Inflammatory macrophage treated with lipopolysaccharide for 4 hours (primary cell): ENCODE measurements around the gene UXS1.
"Not testable (repeated sequence)": the region's sequence is repeated elsewhere in the genome, so short reads cannot be mapped to it uniquely, and the experiment has no call there.

ENCODE experiments used
- DNase-seq: peaks from one replicate; pipeline ENCODE4 v3.0.0-alpha.2; 2020

UXS1 gene

GRCh38 chr2:106159866-106160785, 34.0 kb downstream of the UXS1 start:
- DNase-seq, result no peak

- no peak for DNase-seq
Observed at GRCh38 chr2:106158871-106159270, 35.2 kb downstream of the UXS1 start.

GRCh38 chr2:106158131-106158530, 36.0 kb downstream of the UXS1 start:
- no peak for DNase-seq

- no peak for DNase-seq
Observed at GRCh38 chr2:106157416-106157815, 36.7 kb downstream of the UXS1 start.

- DNase-seq, result no peak
Observed at GRCh38 chr2:106156305-106157296, 37.5 kb downstream of the UXS1 start.

- no peak for DNase-seq
Observed at GRCh38 chr2:106153781-106154180, 40.3 kb downstream of the UXS1 start.

- no peak for DNase-seq
Observed at GRCh38 chr2:106147665-106148064, 46.4 kb downstream of the UXS1 start.

- DNase-seq, result no peak
Observed at GRCh38 chr2:106147159-106147558, 46.9 kb downstream of the UXS1 start.

GRCh38 chr2:106144621-106145331, 49.3 kb downstream of the UXS1 start:
- DNase-seq, result no peak

- no peak for DNase-seq
Observed at GRCh38 chr2:106143495-106144215, 50.4 kb downstream of the UXS1 start.

- DNase-seq, result peak; percentile 18
Observed at GRCh38 chr2:106142683-106143082, 51.4 kb downstream of the UXS1 start.

GRCh38 chr2:106140913-106141312, 53.2 kb downstream of the UXS1 start:
- DNase-seq, result no peak

- no peak for DNase-seq
Observed at GRCh38 chr2:106140113-106140512, 54.0 kb downstream of the UXS1 start.

GRCh38 chr2:106139238-106139935, 54.7 kb downstream of the UXS1 start:
- DNase-seq, result no peak

GRCh38 chr2:106138543-106139237, 55.4 kb downstream of the UXS1 start:
- no peak for DNase-seq

GRCh38 chr2:106137731-106138521, 56.2 kb downstream of the UXS1 start:
- DNase-seq, result no peak

- not testable (repeated sequence) for DNase-seq
Observed at GRCh38 chr2:106131192-106131591, 62.9 kb downstream of the UXS1 start.

- DNase-seq, result no peak
Observed at GRCh38 chr2:106130251-106130998, 63.7 kb downstream of the UXS1 start.

GRCh38 chr2:106129592-106129991, 64.5 kb downstream of the UXS1 start:
- DNase-seq, result no peak
